Endothelial cell of hepatic sinusoid (primary cell): Measurements from ENCODE around the gene SLC12A1.

ENCODE experiments used
- in situ Hi-C: cut with HindIII; loops from 2 replicates; pipeline ENCODE4 v1.10.0; 2017; ENCODE audit warnings: low sequenced_read_pairs

The SLC12A1 gene

GRCh38 chr15:48205981-48206380 is at the start of gene SLC12A1:
Gene SLC12A1, plus strand, starts transcription at chr15:48206302. Its CDS starts 1,418 bp downstream, at chr15:48207720.
- in situ Hi-C loops: no loop called here

- in situ Hi-C loops: no loop called here
These were observed 37.5 kb upstream of the SLC12A1 start for GRCh38 chr15:48168616-48169015.

DNA sequence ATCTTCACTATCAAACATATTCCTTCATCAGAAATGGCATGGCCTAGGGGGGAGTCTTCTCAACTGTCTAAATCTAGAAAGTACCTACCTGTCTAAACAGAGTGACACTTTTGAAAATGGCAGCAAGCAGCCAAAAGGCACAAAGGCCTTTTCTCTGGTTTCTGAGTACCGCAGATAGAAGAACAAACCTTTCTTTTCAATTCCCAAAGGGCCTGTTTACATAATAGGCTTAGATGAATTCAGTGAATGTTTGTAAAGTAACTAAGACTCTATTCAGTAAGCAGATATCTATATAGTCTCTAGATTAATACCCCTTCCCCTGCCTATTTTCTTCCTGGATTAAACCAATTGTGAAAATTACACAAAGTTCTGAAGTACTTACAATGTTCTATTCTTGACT is 35.1 kb upstream of the SLC12A1 start:
- in situ Hi-C loops: loop anchor here (5.0 kb wide), 1 partner anchor 39 kb away; no protein-coding TSS in a partner anchor

GRCh38 chr15:48175126-48175525 is 31.0 kb upstream of the SLC12A1 start:
- in situ Hi-C loops: no loop called here

- in situ Hi-C loops: no loop called here
These were observed 30.0 kb upstream of the SLC12A1 start for GRCh38 chr15:48176112-48176511.

GRCh38 chr15:48176957-48177356 is 29.1 kb upstream of the SLC12A1 start:
- in situ Hi-C loops: no loop called here

DNA sequence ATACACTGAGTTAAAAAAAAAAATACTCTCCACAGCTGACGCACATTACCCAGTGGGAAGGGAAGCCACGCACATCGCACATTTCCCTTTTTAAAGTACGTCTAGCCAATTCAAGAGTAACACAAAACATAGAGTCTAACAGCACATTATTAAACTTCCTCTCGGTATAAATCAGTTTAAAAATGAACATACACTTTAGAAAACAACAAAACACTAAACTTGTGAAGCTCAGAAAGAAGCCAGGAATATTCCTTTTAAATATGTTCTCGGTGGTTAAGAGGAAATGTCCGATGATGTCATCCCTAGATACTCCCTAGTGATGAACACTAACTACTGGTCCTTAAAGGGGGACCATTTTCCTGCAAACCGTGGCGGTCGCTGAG is 28.7 kb upstream of the SLC12A1 start:
- in situ Hi-C loops: no loop called here

- in situ Hi-C loops: no loop called here
These were observed 28.1 kb upstream of the SLC12A1 start, which contains the start of gene MYEF2 for GRCh38 chr15:48177766-48178647. Gene MYEF2, minus strand, starts transcription at chr15:48178295. Its CDS starts 58 bp downstream, at chr15:48178237.

GRCh38 chr15:48178648-48178931 is 27.5 kb upstream of the SLC12A1 start:
- in situ Hi-C loops: no loop called here

DNA sequence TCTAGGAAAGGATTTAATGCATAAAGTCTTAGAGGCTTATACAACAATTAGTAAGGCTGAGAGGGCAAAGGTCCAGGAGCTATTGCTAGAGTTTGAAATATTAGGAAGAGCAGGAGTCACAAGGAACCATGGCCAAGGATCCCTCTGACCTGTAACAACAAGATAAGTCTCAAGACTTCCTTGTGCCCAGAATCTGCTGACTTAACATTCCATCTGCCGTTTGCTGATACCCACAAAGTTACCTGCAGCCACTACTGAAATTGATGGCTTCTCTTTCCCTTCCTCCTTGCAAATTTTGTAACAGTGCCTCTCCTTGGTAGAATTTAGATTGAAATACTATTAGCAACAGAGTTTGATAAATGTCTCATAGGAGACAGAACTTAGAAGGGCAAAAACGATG is 23.4 kb upstream of the SLC12A1 start:
- in situ Hi-C loops: no loop called here

GRCh38 chr15:48185529-48185928 is 20.6 kb upstream of the SLC12A1 start:
- in situ Hi-C loops: no loop called here

DNA sequence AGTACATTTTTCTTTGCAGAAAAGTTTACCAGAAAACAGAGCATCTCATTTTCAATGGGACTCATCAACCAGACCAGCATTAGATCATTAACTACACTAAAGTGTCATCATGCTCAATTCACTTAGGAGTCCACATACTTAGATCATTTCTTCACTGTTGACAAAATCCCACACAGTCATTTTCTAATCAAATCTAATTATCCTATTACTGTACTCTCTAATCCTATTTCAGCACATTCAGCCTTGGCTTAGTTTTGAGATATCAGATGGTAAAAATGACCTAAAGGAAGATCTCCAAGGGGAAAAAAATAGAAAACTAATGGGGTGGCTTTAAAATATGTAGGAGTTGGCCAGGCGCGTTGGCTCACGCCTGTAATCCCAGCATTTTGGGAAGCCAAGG is 19.8 kb upstream of the SLC12A1 start:
- in situ Hi-C loops: no loop called here

DNA sequence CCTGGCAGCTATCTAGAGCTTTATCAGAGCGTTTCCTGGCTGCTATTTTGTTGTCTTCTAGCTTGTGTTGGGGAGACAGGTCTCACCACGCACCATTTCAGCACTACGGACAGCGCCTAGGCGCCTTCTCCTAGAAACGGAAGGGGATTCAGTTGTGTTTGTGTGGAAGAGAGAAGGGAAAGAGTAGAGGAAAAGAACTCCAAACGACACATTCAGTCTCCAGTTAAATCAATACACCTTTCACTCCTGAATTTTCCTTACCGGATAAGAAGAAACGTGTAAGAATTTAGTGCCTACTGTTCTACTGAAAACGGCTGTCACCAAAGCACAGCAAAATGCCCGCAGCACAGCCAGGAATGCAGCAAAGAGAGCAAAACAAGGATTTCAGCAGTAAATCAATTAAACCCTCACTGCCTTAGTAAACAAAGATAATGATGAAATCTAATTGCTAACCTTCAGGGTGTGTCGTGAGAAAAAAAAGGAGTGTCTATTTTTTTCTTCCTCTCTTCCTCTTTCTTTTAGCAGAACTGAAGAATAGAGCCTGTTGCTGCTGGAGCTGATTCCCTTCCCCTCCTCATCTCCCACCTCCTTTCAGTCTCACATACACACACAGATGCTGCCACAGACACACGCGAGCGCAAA is 15.0 kb upstream of the SLC12A1 start:
- in situ Hi-C loops: no loop called here

DNA sequence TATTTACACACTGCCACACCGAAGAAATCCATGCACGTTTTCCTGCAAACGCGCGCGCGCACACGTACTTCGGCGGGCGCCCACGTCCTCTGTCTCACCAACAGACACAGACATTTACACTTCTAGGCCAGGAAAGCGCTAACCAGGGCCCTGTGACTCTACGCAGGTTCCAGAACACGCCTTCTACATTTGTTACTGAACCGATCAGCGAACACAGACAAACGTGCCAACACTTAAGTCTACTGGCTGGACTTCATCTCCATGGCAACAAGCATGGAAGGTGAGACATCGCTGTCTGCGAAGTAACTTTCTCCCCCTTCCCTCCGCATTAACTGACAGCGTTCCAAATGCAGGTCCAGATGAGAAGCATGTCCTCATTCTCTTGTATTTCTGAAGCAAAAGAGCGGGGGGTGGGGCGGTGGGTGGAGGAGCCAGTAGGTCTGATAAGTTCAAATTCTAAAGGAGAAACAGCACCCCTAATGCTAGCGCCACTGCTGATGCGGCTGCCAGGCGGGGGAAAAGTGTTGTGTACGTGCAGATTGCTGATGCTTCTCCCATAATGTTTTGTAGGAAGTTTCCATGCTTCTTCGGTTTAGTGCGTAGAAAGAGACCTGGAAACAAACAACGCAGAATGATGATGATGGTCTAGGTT is 14.4 kb upstream of the SLC12A1 start, which contains the start of gene CTXN2:
CTXN2 (plus strand) TSS at position 92 of the 652 bp plus-strand sequence. CDS start 9,636 bp downstream, outside the sequence.
- in situ Hi-C loops: no loop called here

- in situ Hi-C loops: no loop called here
These were observed 4.0 kb upstream of the SLC12A1 start for GRCh38 chr15:48202068-48202467.

DNA sequence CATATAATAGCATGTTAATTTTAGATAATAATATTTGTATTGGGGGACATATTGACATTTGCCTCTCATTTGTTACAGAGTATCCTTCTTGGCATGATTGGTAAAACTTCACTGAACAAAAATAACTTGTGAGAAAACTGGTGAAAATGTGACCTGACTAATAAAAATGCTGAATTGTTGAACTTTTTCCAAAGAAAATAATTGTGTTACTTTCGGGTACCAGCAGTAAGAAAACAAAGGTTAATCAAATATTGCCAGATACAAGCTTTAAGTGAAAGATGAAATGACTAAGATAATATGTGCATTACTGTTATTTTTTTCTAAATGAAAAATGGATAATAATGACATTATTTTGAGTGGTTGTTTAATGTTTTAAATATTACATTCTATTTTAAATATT is 15.2 kb downstream of the SLC12A1 start:
- in situ Hi-C loops: no loop called here

DNA sequence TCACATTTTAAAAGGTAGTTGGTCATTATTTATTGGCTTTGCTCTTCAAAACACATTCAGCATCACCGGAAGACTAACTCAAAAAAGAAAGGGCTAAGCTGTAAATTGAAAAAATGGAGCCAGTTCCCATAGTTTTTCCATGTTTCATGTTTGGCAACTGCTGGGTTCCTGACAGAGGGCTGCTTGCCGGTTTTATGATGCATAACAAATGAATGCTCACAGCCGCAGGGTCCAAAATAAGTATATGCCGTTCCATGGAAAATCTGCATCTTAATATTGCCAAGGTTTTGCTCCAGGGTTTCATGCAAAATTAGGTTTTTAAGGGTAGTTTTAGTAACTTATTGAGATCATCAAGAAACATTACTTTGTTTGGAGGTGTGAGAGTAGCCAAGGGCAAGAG is 15.8 kb downstream of the SLC12A1 start:
- in situ Hi-C loops: no loop called here

DNA sequence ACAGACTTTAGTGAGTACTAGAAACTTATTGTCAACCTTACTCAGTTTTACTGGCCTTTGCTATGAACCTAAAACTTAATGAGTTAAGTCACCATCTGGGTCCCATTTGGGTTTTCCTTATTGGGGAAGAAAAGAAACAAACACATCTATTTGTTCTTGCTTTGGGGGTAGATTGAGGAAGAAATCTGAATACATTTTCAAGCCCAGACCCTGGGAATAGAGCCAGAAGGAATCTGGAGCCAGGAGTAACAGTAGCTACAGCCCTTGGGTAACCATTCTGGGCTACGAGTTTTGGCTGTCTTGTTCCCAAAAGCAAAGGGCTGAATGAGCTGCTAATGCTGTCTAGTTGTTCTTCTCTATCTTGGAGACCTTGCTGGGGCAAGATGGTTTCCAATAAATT is 16.5 kb downstream of the SLC12A1 start:
- in situ Hi-C loops: no loop called here

DNA sequence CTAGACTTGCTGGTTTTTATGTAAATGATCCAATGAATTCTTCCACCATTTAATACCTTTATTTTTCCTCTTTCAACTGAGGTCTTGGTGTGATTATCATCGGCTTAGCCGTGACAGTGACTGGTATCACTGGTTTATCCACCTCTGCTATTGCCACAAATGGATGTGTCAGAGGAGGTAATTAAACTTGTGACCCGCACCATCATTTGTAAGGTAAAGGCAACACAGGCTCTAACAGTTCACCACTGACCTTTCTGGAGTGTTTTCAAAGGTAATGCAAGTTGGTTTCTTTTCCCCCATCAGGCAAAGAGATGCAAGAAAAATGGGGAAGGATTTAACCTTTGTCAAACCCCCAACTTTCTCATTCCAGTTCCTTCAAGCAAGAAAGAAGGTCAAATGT is 19.7 kb downstream of the SLC12A1 start:
- in situ Hi-C loops: loop anchor here (25.0 kb wide), 1 partner anchor 88 kb away; no protein-coding TSS in a partner anchor

- in situ Hi-C loops: loop anchor here (25.0 kb wide), 1 partner anchor 93 kb away; no protein-coding TSS in a partner anchor
These were observed 24.4 kb downstream of the SLC12A1 start for GRCh38 chr15:48230498-48230897.

DNA sequence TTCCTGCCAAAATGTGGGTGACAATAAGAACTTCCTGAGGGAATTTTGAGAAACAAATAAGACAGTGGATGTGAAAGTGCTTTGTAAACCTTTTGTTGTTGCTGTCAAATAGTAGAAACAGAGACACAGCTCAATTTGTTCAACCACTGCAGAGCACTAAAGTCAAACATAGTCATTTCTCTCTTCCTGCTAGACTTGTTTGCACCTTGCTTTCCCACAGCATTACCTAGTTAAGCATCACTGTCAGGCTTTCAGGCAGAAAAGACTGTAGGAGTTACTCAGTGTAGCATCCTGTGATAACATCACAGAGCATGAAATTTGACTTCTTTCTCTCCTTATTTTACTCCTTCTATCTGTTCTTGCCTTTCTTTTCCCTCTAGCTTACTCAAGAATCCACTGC is 27.1 kb downstream of the SLC12A1 start:
- in situ Hi-C loops: loop anchor here (25.0 kb wide), 1 partner anchor 96 kb away; no protein-coding TSS in a partner anchor
